NB4 (cell line): Measurements from ENCODE around the gene BRCC3.

Experiments
- DNase-seq: peaks from one replicate; pipeline ENCODE4 v3.0.0; 2010; ENCODE audit warnings: low read depth
- H3K4me3 ChIP-seq: one replicate; pipeline ENCODE4 v1.5.1; 2011; ENCODE audit warnings: mild to moderate bottlenecking, low read depth, low read length, moderate library complexity
- MYC ChIP-seq: IDR thresholded peaks from 2 replicates; pipeline ENCODE4 v1.6.1; 2011; ENCODE audit warnings: low read depth, low read length
- POLR2A ChIP-seq: IDR thresholded peaks from 2 replicates; pipeline ENCODE4 v1.6.1; 2011; ENCODE audit warnings: mild to moderate bottlenecking; ENCODE audit not compliant: insufficient read length; ENCODE audit errors: extremely low read depth
- TF ChIP-seq, protein P1 (sequence below): IDR thresholded peaks from one replicate; pipeline ENCODE4 v1.5.1; 2012; ENCODE audit warnings: low read depth, low read length
- TF ChIP-seq, protein P2 (sequence below): IDR thresholded peaks from 2 replicates; pipeline ENCODE4 v1.6.1; 2011; ENCODE audit warnings: low read depth, low read length

The BRCC3 gene

GRCh38 chrX:155070975-155071693, at the start of gene BRCC3, which contains the start of the genes CMC4 and MTCP1:
Gene BRCC3 (plus strand): TSS chrX:155071508. CDS start chrX:155071528, 20 bp downstream.
Gene CMC4 (minus strand): TSS chrX:155071136. CDS start chrX:155064023, 7,113 bp downstream.
Gene MTCP1 (minus strand): TSS chrX:155071136. CDS start chrX:155066010, 5,126 bp downstream.
- H3K4me3 ChIP-seq, result peak within 1 kb of the TSS; percentile 90
- peak; percentile 78 for TF ChIP-seq POLR2A
- TF ChIP-seq, protein P1, sequence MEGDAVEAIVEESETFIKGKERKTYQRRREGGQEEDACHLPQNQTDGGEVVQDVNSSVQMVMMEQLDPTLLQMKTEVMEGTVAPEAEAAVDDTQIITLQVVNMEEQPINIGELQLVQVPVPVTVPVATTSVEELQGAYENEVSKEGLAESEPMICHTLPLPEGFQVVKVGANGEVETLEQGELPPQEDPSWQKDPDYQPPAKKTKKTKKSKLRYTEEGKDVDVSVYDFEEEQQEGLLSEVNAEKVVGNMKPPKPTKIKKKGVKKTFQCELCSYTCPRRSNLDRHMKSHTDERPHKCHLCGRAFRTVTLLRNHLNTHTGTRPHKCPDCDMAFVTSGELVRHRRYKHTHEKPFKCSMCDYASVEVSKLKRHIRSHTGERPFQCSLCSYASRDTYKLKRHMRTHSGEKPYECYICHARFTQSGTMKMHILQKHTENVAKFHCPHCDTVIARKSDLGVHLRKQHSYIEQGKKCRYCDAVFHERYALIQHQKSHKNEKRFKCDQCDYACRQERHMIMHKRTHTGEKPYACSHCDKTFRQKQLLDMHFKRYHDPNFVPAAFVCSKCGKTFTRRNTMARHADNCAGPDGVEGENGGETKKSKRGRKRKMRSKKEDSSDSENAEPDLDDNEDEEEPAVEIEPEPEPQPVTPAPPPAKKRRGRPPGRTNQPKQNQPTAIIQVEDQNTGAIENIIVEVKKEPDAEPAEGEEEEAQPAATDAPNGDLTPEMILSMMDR, result no peak
- TF ChIP-seq, protein P2, sequence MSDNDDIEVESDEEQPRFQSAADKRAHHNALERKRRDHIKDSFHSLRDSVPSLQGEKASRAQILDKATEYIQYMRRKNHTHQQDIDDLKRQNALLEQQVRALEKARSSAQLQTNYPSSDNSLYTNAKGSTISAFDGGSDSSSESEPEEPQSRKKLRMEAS, result peak; percentile 46
- DNase-seq, result peak; percentile 90

DNA sequence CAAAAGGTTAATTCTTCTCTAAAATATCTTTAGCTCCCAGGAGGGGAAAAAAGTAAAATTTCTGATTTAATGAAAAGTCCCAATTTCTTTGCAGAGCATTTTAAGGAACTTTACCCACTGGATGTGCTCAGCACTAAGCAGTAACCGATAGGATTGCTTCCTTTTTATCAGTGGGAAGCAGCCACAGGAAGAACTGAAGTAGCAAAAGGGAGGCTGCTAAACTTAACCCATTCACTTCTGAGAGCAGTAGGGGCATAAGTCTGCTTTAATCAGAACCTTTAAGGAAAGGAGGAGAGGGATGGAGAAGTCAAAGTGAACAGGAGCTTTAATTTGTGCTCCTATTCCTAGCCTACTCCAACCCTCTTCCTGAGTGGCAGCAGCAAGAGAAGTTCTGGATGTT, 48.7 kb upstream of the BRCC3 start, which contains the start of gene F8:
TSS of gene F8 (minus strand) at position 139 of the 400 bp plus-strand sequence. CDS start 171 bp downstream, outside the sequence.
- TF ChIP-seq, protein P1, result no peak
- TF ChIP-seq MYC (no peak), POLR2A (no peak)
- TF ChIP-seq, protein P2, result no peak
- H3K4me3 ChIP-seq, result no peak within 1 kb of the TSS
- no peak for DNase-seq

DNA sequence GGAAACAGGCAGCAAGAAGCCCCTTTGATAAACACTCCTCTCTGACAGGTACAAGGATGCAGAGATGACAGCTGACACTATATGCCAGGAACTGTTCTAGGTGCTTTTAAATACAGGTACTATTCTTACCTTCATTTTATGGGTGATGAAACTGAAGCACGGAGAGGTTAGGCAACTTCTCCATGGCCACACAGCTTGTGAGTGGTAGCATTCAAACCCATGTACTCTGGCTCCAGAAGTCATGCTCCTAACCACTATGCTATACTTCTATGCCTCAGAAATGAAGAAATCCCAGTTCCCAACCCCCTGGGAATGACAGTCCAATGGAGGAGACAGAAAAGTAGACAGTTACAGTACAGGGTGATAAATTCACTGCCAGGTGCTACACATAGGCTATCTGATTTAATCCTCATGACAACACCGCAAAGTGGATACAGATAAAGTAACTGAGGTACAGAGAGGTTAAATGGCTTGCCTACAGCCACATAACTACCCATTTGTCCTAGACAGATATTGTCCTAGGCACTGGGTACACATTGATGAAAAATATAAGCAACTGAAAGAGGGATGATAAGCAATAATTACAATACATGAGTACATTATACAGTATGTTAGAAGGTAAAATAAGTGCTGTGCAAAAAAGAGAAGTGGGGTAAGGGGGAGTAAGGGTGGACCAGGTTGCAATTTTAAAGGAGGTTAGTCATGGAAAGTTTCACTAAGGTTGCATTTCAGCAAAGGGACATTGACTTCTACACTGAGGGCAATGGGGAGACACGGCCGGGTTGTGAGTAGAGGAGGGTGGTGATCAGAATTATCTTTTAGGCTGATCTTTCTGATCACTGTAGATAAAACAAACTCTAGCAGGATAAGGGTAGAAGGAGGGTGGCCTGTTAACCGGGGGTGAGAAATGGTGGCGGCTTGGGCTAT, 47.1 kb upstream of the BRCC3 start:
- DNase-seq, result peak; percentile 33
- no peak overlapping the region for H3K4me3 ChIP-seq
- TF ChIP-seq, protein P1, result no peak
- no peak for TF ChIP-seq MYC
- no peak for TF ChIP-seq POLR2A
- TF ChIP-seq, protein P2, result no peak

DNA sequence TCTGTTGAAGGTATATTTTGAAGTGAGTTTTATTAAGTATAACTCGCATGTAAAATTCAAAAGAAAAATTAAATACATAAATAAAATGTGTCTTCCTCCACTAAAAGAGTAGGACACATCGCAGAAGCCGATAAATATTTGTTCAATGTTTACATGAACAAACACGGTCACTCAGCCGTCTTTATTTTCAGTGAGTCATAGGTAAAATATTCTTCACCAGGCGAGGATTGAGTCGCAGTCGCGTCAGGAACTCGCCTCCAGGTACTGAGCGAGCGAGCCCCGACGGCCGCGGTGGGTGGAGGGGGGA, 44.9 kb upstream of the BRCC3 start:
- TF ChIP-seq POLR2A, result no peak
- no peak for TF ChIP-seq MYC
- TF ChIP-seq, protein P1, result no peak
- TF ChIP-seq, protein P2, result no peak
- DNase-seq, result no peak
- peak overlapping the region; percentile 75 for H3K4me3 ChIP-seq

GRCh38 chrX:155026727-155027508, 44.4 kb upstream of the BRCC3 start, which contains the start of gene FUNDC2:
Gene FUNDC2 (plus strand): TSS chrX:155026844. CDS start chrX:155026939, 95 bp downstream.
- peak within 1 kb of the TSS; percentile 89 for H3K4me3 ChIP-seq
- TF ChIP-seq POLR2A (peak; percentile 77), MYC (peak; percentile 68)
- TF ChIP-seq, protein P1, result no peak
- TF ChIP-seq, protein P2, result peak; percentile 69
- peak; percentile 95 for DNase-seq
